K562 (cell line): ENCODE measurements around the gene RAI14. TPM values are rescaled to one million over a fixed set of nuclear protein-coding genes. Genes with fewer than 3 reads are reported as not detected.

Experiments
- BMI1 ChIP-seq: fragments of 150-350 bp; IDR thresholded peaks from 2 replicates; pipeline ENCODE4 v1.6.1; 2014; ENCODE audit warnings: low read length
- CREB1 ChIP-seq, 2 experiments: sonication (generic) in 1 of 2; formaldehyde crosslinking in 1 of 2; IDR thresholded peaks; 2 replicates each; pipeline versions ENCODE4 v1.6.1 to v1.8.0; 2012 to 2022; ENCODE audit warnings: inconsistent platforms in 1 of 2, mild to moderate bottlenecking in 1 of 2, missing genetic modification reagents in 1 of 2, moderate library complexity in 1 of 2
- EP400 ChIP-seq: fragments of 450-650 bp; IDR thresholded peaks from 2 replicates; pipeline ENCODE4 v1.6.1; 2017; ENCODE audit warnings: antibody characterized with exemption, mild to moderate bottlenecking, moderate library complexity
- FOXK1 ChIP-seq: sonication (generic); formaldehyde crosslinking; IDR thresholded peaks from 2 replicates; pipeline ENCODE4 v1.8.0; 2022; ENCODE audit warnings: missing genetic modification reagents, mild to moderate bottlenecking, borderline replicate concordance
- JUN ChIP-seq, 2 experiments: sonication (generic) in 1 of 2; formaldehyde crosslinking in 1 of 2; IDR thresholded peaks; 2 replicates each; pipeline versions ENCODE4 v1.6.1 to v1.8.0; 2012 to 2022; ENCODE audit warnings: borderline replicate concordance in 2 of 2, mild to moderate bottlenecking in 2 of 2, improper control_type of control experiment in 1 of 2, low read depth in 1 of 2, low read length in 1 of 2, missing genetic modification reagents in 1 of 2
- RBFOX2 ChIP-seq: fragments of 200-400 bp; formaldehyde crosslinking; IDR thresholded peaks from 2 replicates; pipeline ENCODE4 v1.6.1; 2017; ENCODE audit warnings: low read depth, mild to moderate bottlenecking, low read length, moderate library complexity
- RBM22 ChIP-seq: fragments of 200-400 bp; formaldehyde crosslinking; IDR thresholded peaks from 2 replicates; pipeline ENCODE4 v1.6.1; 2018; ENCODE audit warnings: low read length, low read depth; ENCODE audit not compliant: poor library complexity, severe bottlenecking
- RNF2 ChIP-seq: sonication (generic); IDR thresholded peaks from 2 replicates; pipeline ENCODE4 v1.6.1; 2016
- SIN3A ChIP-seq, 2 experiments: fragments of 150-350 bp in 1 of 2; IDR thresholded peaks; 2 replicates each; pipeline ENCODE4 v1.6.1; 2011 to 2016; ENCODE audit warnings: borderline replicate concordance in 2 of 2, low read depth in 2 of 2, low read length in 2 of 2, mild to moderate bottlenecking in 2 of 2, moderate library complexity in 2 of 2; ENCODE audit not compliant: control insufficient read depth in 1 of 2
- SRF ChIP-seq, 2 experiments: fragments of 250-450, 450-650 bp in 1 of 2; sonication (Bioruptor Pico) in 1 of 2; sonication (generic) in 1 of 2; formaldehyde crosslinking; IDR thresholded peaks; 2 replicates each; pipeline versions ENCODE4 v1.5.0 to v1.5.1; 2020 to 2022; ENCODE audit warnings: mild to moderate bottlenecking in 1 of 2, missing genetic modification reagents in 1 of 2
- TAF1 ChIP-seq: IDR thresholded peaks from 2 replicates; pipeline ENCODE4 v1.6.1; 2011; ENCODE audit warnings: mild to moderate bottlenecking, low read length, moderate library complexity; ENCODE audit not compliant: insufficient read depth, control insufficient read depth, severe bottlenecking; ENCODE audit errors: extremely low read depth
- XRCC3 ChIP-seq: fragments of 450-650 bp; IDR thresholded peaks from 2 replicates; pipeline ENCODE4 v1.6.1; 2017; ENCODE audit warnings: mild to moderate bottlenecking, moderate library complexity
- ZNF561 ChIP-seq: fragments of 450-650 bp; formaldehyde crosslinking; conservative IDR thresholded peaks from 2 replicates; pipeline ENCODE4 v1.4.0; 2020; ENCODE audit warnings: mild to moderate bottlenecking, moderate library complexity
- ZNF668 ChIP-seq: fragments of 250-450 bp; sonication (Bioruptor Pico); IDR thresholded peaks from 2 replicates; pipeline ENCODE4 v1.8.0; 2022; ENCODE audit warnings: mild to moderate bottlenecking, inconsistent platforms
- polyA plus RNA-seq, 8 experiments: library from polyadenylated mRNA; depleted of rRNA in 4 of 8; stranded (reverse) in 5 of 8; unstranded in 3 of 8; fragments of >200 nt; fragmentation: Nextera tagmentation in 2 of 8; fragmentation: Illumina TruSeq in 1 of 8; extraction: Ambion mirVana in 2 of 8; extraction: Trizol in 1 of 8; gene quantifications; 2 replicates each; pipeline versions ENCODE4 v1.2.1 to v1.2.3, GENCODE V29; 2011 to 2014; ENCODE audit warnings: inconsistent platforms in 1 of 8, missing spikeins in 1 of 8
- total RNA-seq, 7 experiments: library from RNA; depleted of rRNA in 6 of 7; stranded (reverse); fragments of >200 nt in 6 of 7; fragmentation: Illumina TruSeq in 2 of 7; extraction: Trizol in 2 of 7; gene quantifications; 2 replicates each; pipeline versions ENCODE4 v1.2.1 to v1.2.3, GENCODE V29; 2011 to 2021; ENCODE audit warnings: low replicate concordance in 1 of 7
- TF ChIP-seq, protein P1 (sequence below): sonication (generic); formaldehyde crosslinking; IDR thresholded peaks from 2 replicates; pipeline ENCODE4 v1.8.1; 2023; ENCODE audit warnings: missing genetic modification reagents, mild to moderate bottlenecking, borderline replicate concordance
- TF ChIP-seq, protein P2 (sequence below): fragments of 450-650 bp; IDR thresholded peaks from 2 replicates; pipeline ENCODE4 v1.6.1; 2016; ENCODE audit warnings: borderline replicate concordance

RAI14 gene
- total and polyA plus RNA-seq, 9 of the 15 experiments (the other 6 are each of a cell fraction or from before 2014, with no cell fraction given), result 11.3 to 82.5 (median 34.8) TPM

DNA sequence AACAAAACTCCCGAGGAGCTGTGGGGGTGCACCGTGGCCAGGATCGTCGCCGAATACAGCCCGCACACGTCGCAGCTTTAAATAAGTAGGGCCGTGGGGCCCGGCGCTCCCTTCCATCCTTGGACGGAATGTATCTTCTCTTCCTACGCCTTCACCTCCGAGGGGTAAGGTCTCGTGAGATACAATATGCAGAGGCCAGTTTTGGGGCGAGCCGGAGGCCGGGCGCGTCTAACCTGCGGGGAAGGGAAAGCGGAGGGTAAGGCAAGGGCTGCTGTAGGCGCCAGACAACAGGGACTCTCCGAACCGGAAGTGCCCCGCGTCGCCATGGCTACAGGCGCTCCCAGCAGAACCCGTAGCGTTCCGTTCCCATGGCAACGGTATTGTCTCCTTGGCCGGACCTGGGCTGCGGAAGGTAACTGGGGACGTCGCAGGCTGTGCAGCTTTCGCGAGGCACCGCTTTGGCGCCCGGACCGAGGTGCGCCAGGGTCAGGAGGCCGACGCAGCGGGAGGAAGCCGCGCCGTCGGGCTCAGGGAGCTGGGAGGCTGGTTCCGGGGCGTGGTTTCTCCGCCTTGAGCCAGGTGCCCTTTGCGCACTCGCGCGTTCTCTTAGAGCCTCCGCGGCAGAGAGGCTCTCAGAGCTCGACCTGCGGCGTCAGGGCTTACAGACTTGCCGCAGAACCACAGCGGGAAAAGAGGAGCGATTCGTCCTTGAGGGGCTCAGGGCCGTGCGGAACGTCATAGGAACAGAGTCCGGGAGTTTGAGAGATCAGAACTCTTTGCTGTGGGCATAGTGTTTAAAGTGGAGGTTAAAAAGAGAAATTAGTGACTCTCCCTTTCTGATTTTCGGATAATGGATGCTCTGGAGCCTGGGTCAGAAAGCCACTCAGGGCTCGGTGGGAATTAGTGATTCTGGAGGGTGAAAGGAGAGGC is 182.9 kb downstream of the RAI14 start, which contains the start of gene TTC23L (continued):
- TF ChIP-seq, protein P1, sequence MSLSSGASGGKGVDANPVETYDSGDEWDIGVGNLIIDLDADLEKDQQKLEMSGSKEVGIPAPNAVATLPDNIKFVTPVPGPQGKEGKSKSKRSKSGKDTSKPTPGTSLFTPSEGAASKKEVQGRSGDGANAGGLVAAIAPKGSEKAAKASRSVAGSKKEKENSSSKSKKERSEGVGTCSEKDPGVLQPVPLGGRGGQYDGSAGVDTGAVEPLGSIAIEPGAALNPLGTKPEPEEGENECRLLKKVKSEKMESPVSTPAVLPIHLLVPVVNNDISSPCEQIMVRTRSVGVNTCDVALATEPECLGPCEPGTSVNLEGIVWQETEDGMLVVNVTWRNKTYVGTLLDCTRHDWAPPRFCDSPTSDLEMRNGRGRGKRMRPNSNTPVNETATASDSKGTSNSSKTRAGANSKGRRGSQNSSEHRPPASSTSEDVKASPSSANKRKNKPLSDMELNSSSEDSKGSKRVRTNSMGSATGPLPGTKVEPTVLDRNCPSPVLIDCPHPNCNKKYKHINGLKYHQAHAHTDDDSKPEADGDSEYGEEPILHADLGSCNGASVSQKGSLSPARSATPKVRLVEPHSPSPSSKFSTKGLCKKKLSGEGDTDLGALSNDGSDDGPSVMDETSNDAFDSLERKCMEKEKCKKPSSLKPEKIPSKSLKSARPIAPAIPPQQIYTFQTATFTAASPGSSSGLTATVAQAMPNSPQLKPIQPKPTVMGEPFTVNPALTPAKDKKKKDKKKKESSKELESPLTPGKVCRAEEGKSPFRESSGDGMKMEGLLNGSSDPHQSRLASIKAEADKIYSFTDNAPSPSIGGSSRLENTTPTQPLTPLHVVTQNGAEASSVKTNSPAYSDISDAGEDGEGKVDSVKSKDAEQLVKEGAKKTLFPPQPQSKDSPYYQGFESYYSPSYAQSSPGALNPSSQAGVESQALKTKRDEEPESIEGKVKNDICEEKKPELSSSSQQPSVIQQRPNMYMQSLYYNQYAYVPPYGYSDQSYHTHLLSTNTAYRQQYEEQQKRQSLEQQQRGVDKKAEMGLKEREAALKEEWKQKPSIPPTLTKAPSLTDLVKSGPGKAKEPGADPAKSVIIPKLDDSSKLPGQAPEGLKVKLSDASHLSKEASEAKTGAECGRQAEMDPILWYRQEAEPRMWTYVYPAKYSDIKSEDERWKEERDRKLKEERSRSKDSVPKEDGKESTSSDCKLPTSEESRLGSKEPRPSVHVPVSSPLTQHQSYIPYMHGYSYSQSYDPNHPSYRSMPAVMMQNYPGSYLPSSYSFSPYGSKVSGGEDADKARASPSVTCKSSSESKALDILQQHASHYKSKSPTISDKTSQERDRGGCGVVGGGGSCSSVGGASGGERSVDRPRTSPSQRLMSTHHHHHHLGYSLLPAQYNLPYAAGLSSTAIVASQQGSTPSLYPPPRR (CRISPR knock-in tag), result 0 out of 2 replicates have a peak, but pooled peaks have one; percentile 57
- TF ChIP-seq, protein P2, sequence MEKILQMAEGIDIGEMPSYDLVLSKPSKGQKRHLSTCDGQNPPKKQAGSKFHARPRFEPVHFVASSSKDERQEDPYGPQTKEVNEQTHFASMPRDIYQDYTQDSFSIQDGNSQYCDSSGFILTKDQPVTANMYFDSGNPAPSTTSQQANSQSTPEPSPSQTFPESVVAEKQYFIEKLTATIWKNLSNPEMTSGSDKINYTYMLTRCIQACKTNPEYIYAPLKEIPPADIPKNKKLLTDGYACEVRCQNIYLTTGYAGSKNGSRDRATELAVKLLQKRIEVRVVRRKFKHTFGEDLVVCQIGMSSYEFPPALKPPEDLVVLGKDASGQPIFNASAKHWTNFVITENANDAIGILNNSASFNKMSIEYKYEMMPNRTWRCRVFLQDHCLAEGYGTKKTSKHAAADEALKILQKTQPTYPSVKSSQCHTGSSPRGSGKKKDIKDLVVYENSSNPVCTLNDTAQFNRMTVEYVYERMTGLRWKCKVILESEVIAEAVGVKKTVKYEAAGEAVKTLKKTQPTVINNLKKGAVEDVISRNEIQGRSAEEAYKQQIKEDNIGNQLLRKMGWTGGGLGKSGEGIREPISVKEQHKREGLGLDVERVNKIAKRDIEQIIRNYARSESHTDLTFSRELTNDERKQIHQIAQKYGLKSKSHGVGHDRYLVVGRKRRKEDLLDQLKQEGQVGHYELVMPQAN, result peak; percentile 97
- TF ChIP-seq RNF2 (0 out of 2 replicates have a peak, but pooled peaks have one; percentile 50), CREB1 (IDR thresholded peaks at IDR 0.05) (no peak), CREB1 (CRISPR knock-in tag; IDR thresholded peaks at IDR 0.05) (peak; percentile 60), RBFOX2 (peak; percentile 87), RBM22 (peak; percentile 100), ZNF561 (CRISPR knock-in tag) (0 out of 2 replicates have a peak, but pooled peaks have one; percentile 2), TAF1 (peak; percentile 72), FOXK1 (no peak; the same call in 1 of the 2 replicates), SIN3A (IDR thresholded peaks at IDR 0.05; ENCODE audit: borderline replicate concordance in 2 of 2, control insufficient read depth in 1 of 2, low read depth in 2 of 2, low read length in 2 of 2) (peak; percentile 93 to 95), BMI1 (peak; percentile 99), SRF (CRISPR knock-in tag; IDR thresholded peaks at IDR 0.05) (peak in 1 of 2 experiments; percentile 53; a peak in 1 of 4 replicates), EP400 (peak; percentile 42; the same call in 1 of the 2 replicates), JUN (IDR thresholded peaks at IDR 0.05; ENCODE audit: borderline replicate concordance, low read depth, low read length) (no peak), JUN (CRISPR knock-in tag; IDR thresholded peaks at IDR 0.05; ENCODE audit: borderline replicate concordance) (no peak), XRCC3 (no peak), ZNF668 (no peak)
